ENCODE results near the gene HBP1.
A peak's percentile ranks its signal among the peaks of the same experiment; 100 is the strongest.

Gene HBP1

GRCh38 chr7:107149863-107150262, 18.9 kb upstream of the HBP1 start:
- H3K9ac ChIP-seq (ENCODE audit: low read length): no peak overlapping the region
- no peaks in the 10 kb centered on the region for H3F3A ChIP-seq (ENCODE audit: insufficient read depth)
- H3K27me3 ChIP-seq (ENCODE audit: low read length): no peaks in the 10 kb centered on the region
- H3K9me2 ChIP-seq (replicated peaks; ENCODE audit: insufficient read depth, low read length): no peaks in the 10 kb centered on the region
- no peaks in the 10 kb centered on the region for H3K9me3 ChIP-seq (ENCODE audit: insufficient read depth, low read length)
- no peak for TF ChIP-seq EZH2phosphoT487 (conservative IDR thresholded peaks at IDR 0.05; ENCODE audit: low read length)
- TF ChIP-seq CTCF (IDR thresholded peaks at IDR 0.05; ENCODE audit: insufficient read depth, low read length, poor library complexity, severe bottlenecking): no peak
- H4K20me1 ChIP-seq (ENCODE audit: low read depth, low read length): no peaks in the 10 kb centered on the region
- H3K27ac ChIP-seq (ENCODE audit: low read depth, low read length): no peak overlapping the region
- H3K79me2 ChIP-seq (ENCODE audit: insufficient read depth, low read length): no peaks in the 10 kb centered on the region
- H3K36me3 ChIP-seq (ENCODE audit: low read length): no peaks in the 10 kb centered on the region
- no peak overlapping the region for H3K4me2 ChIP-seq (ENCODE audit: low read depth, low read length, poor library complexity, severe bottlenecking)
- no peak overlapping the region for H2AFZ ChIP-seq (ENCODE audit: low read depth, low read length, severe bottlenecking)
- H3K4me3 ChIP-seq (ENCODE audit: insufficient read depth, low read length, poor library complexity, severe bottlenecking): no peak overlapping the region

GRCh38 chr7:107150375-107151073, 18.3 kb upstream of the HBP1 start:
- Histone ChIP-seq H3K4me2 (ENCODE audit: low read depth, low read length, poor library complexity, severe bottlenecking) (no peak overlapping the region), H3K9me3 (ENCODE audit: insufficient read depth, low read length) (no peaks in the 10 kb centered on the region), H3F3A (ENCODE audit: insufficient read depth) (no peaks in the 10 kb centered on the region), H3K79me2 (ENCODE audit: insufficient read depth, low read length) (no peaks in the 10 kb centered on the region), H3K36me3 (ENCODE audit: low read length) (no peaks in the 10 kb centered on the region), H4K20me1 (ENCODE audit: low read depth, low read length) (no peaks in the 10 kb centered on the region), H3K27me3 (ENCODE audit: low read length) (no peaks in the 10 kb centered on the region), H3K27ac (ENCODE audit: low read depth, low read length) (no peak overlapping the region), H2AFZ (ENCODE audit: low read depth, low read length, severe bottlenecking) (no peak overlapping the region), H3K9me2 (replicated peaks; ENCODE audit: insufficient read depth, low read length) (no peaks in the 10 kb centered on the region), H3K4me3 (ENCODE audit: insufficient read depth, low read length, poor library complexity, severe bottlenecking) (no peak overlapping the region), H3K9ac (ENCODE audit: low read length) (no peak overlapping the region)
- peak; percentile 72 for TF ChIP-seq CTCF (IDR thresholded peaks at IDR 0.05; ENCODE audit: insufficient read depth, low read length, poor library complexity, severe bottlenecking)
- no peak for TF ChIP-seq EZH2phosphoT487 (conservative IDR thresholded peaks at IDR 0.05; ENCODE audit: low read length)

GRCh38 chr7:107151538-107151937, 17.3 kb upstream of the HBP1 start:
- Histone ChIP-seq H3F3A (ENCODE audit: insufficient read depth) (no peaks in the 10 kb centered on the region), H3K36me3 (ENCODE audit: low read length) (no peaks in the 10 kb centered on the region), H3K9me3 (ENCODE audit: insufficient read depth, low read length) (no peaks in the 10 kb centered on the region), H3K27me3 (ENCODE audit: low read length) (no peaks in the 10 kb centered on the region), H3K79me2 (ENCODE audit: insufficient read depth, low read length) (no peaks in the 10 kb centered on the region), H3K4me2 (ENCODE audit: low read depth, low read length, poor library complexity, severe bottlenecking) (no peak overlapping the region), H3K9me2 (replicated peaks; ENCODE audit: insufficient read depth, low read length) (no peaks in the 10 kb centered on the region), H3K4me3 (ENCODE audit: insufficient read depth, low read length, poor library complexity, severe bottlenecking) (no peak overlapping the region), H3K9ac (ENCODE audit: low read length) (no peak overlapping the region), H4K20me1 (ENCODE audit: low read depth, low read length) (no peaks in the 10 kb centered on the region), H2AFZ (ENCODE audit: low read depth, low read length, severe bottlenecking) (no peak overlapping the region), H3K27ac (ENCODE audit: low read depth, low read length) (no peak overlapping the region)
- TF ChIP-seq CTCF (IDR thresholded peaks at IDR 0.05; ENCODE audit: insufficient read depth, low read length, poor library complexity, severe bottlenecking): no peak
- no peak for TF ChIP-seq EZH2phosphoT487 (conservative IDR thresholded peaks at IDR 0.05; ENCODE audit: low read length)

Data from SU-DHL-6 (cell line).